HCT116 (cell line): Measurements from ENCODE around the gene RPL13A. TPM values are rescaled to one million over a fixed set of nuclear protein-coding genes. Genes with fewer than 3 reads are reported as not detected.
A peak's percentile ranks its signal among the peaks of the same experiment; 100 is the strongest.

Experiments used
- ATAC-seq: fragments of 200-7000 bp; cut with Tn5 transposase; 2 replicates; pipeline ENCODE4 v1.9.1; 2020; ENCODE audit warnings: mild to moderate bottlenecking, moderate library complexity
- BruUV-seq: library from RNA; stranded (reverse); fragments of 400-500 nt; replicated peaks from 2 replicates; lab custom pipeline; 2021; lab: Mats Ljungman, UMichigan
- CTCF ChIA-PET: fragments of 300-600 bp; sonication (Branson Sonifier 250); formaldehyde crosslinking; loops from one replicate; lab custom pipeline; 2021; ENCODE audit warnings: antibody characterized with exemption; lab: Charles Lee
- POLR2A ChIA-PET: fragments of 300-600, 350-600 bp; sonication (Branson Sonifier 250); formaldehyde crosslinking; loops from one replicate; lab custom pipeline; 2021; ENCODE audit warnings: antibody characterized with exemption; lab: Charles Lee
- RAD21 ChIA-PET, 2 experiments: fragments of 300-600 bp; sonication (Branson Sonifier 250); formaldehyde crosslinking; loops; one replicate each; lab custom pipeline; 2023; ENCODE audit warnings: low total read pairs in 2 of 2; ENCODE audit not compliant: uncharacterized antibody in 2 of 2, unreplicated experiment in 2 of 2, low non-redundant PET in 1 of 2; lab: Charles Lee
- DNase-seq: peaks from one replicate; pipeline ENCODE4 v3.0.0-alpha.2; 2010; ENCODE audit warnings: low read depth, low spot score
- H2AFZ ChIP-seq: fragments of 200-600 bp; shearing (Covaris generic), sonication (generic); 2 replicates; pipeline ENCODE4 v1.6.1; 2017; ENCODE audit warnings: low read depth, mixed run types, mixed read lengths, antibody characterized with exemption, low read length; ENCODE audit not compliant: poor library complexity, severe bottlenecking
- H3K27ac ChIP-seq: 2 replicates; pipeline ENCODE4 v1.5.1; 2012; ENCODE audit warnings: low read depth, low read length
- H3K27me3 ChIP-seq: fragments of 200-600 bp; sonication (generic); 2 replicates; pipeline ENCODE4 v1.6.1; 2016; ENCODE audit warnings: mixed run types, low read length, mixed read lengths; ENCODE audit not compliant: insufficient read depth
- H3K36me3 ChIP-seq, 2 experiments: fragments of 200-500 bp in 1 of 2; fragments of 200-600 bp in 1 of 2; sonication (Bioruptor generic) in 1 of 2; sonication (generic) in 1 of 2; 2 replicates each; pipeline versions ENCODE4 v1.5.1 to v1.6.1; 2014 to 2016; ENCODE audit warnings: low read length in 2 of 2, inconsistent platforms in 1 of 2, mixed read lengths in 1 of 2, mixed run types in 1 of 2; ENCODE audit not compliant: insufficient read depth in 2 of 2, control insufficient read depth in 1 of 2
- H3K4me1 ChIP-seq, 2 experiments: fragments of 200-600 bp in 1 of 2; sonication (generic) in 1 of 2; 2 replicates each; pipeline versions ENCODE4 v1.5.1 to v1.6.1; 2012 to 2017; ENCODE audit warnings: low read length in 2 of 2, inconsistent platforms in 1 of 2, mild to moderate bottlenecking in 1 of 2, mixed read lengths in 1 of 2, mixed run types in 1 of 2, moderate library complexity in 1 of 2; ENCODE audit not compliant: insufficient read depth in 2 of 2, control insufficient read depth in 1 of 2
- H3K4me2 ChIP-seq: fragments of 200-600 bp; sonication (generic); 2 replicates; pipeline ENCODE4 v1.6.1; 2017; ENCODE audit warnings: mixed run types, low read length, mixed read lengths
- H3K4me3 ChIP-seq, 2 experiments: fragments of 200-600 bp in 1 of 2; sonication (generic) in 1 of 2; replicated peaks in 1 of 2; 2 replicates each; pipeline ENCODE4 v1.5.1; 2011 to 2016; ENCODE audit warnings: low read length in 2 of 2, control low read depth in 1 of 2, low read depth in 1 of 2, mild to moderate bottlenecking in 1 of 2, mixed read lengths in 1 of 2, mixed run types in 1 of 2
- H3K79me2 ChIP-seq: fragments of 200-600 bp; sonication (generic); 2 replicates; pipeline ENCODE4 v1.6.1; 2017; ENCODE audit warnings: mild to moderate bottlenecking, mixed run types, low read length, moderate library complexity, mixed read lengths; ENCODE audit not compliant: insufficient read depth
- H3K9ac ChIP-seq: fragments of 200-600 bp; sonication (generic); 2 replicates; pipeline ENCODE4 v1.6.1; 2016; ENCODE audit warnings: low read length, mixed read lengths
- H3K9me2 ChIP-seq: fragments of 200-600 bp; sonication (generic), shearing (Covaris generic); 2 replicates; pipeline ENCODE4 v1.6.1; 2017; ENCODE audit warnings: mixed run types, mild to moderate bottlenecking, moderate library complexity; ENCODE audit not compliant: insufficient read depth
- H3K9me3 ChIP-seq, 2 experiments: fragments of 200-500 bp in 1 of 2; fragments of 200-600 bp in 1 of 2; sonication (Bioruptor generic) in 1 of 2; sonication (generic) in 1 of 2; 2 replicates each; pipeline ENCODE4 v1.6.1; 2014 to 2017; ENCODE audit warnings: low read length in 2 of 2, mixed read lengths in 2 of 2, inconsistent platforms in 1 of 2, low read depth in 1 of 2, mild to moderate bottlenecking in 1 of 2, mixed run types in 1 of 2, moderate library complexity in 1 of 2; ENCODE audit not compliant: control insufficient read depth in 1 of 2, insufficient read depth in 1 of 2
- H4K20me1 ChIP-seq: fragments of 200-600 bp; sonication (generic), shearing (Covaris generic); 2 replicates; pipeline ENCODE4 v1.6.1; 2017; ENCODE audit warnings: mixed run types, mild to moderate bottlenecking, moderate library complexity; ENCODE audit not compliant: insufficient read depth
- ATF3 ChIP-seq: IDR thresholded peaks from 2 replicates; pipeline ENCODE4 v1.6.1; 2012
- CBX3 ChIP-seq: IDR thresholded peaks from 2 replicates; pipeline ENCODE4 v1.6.1; 2012; ENCODE audit warnings: low read depth
- CTCF ChIP-seq, 3 experiments: fragments of 200-600 bp in 1 of 3; sonication (generic) in 1 of 3; IDR thresholded peaks in 2 of 3; conservative IDR thresholded peaks in 1 of 3; 2 replicates each; pipeline ENCODE4 v1.5.1; 2012 to 2017; ENCODE audit warnings: low read depth in 2 of 3, low read length in 2 of 3, antibody characterized with exemption in 1 of 3, borderline replicate concordance in 1 of 3, control low read depth in 1 of 3, mild to moderate bottlenecking in 1 of 3, mixed read lengths in 1 of 3, mixed run types in 1 of 3, moderate library complexity in 1 of 3; ENCODE audit not compliant: insufficient read depth in 1 of 3
- EGR1 ChIP-seq: IDR thresholded peaks from 2 replicates; pipeline ENCODE4 v1.6.1; 2012; ENCODE audit warnings: low read depth
- ELF1 ChIP-seq: IDR thresholded peaks from 2 replicates; pipeline ENCODE4 v1.6.1; 2012; ENCODE audit warnings: low read depth, borderline replicate concordance
- EZH2phosphoT487 ChIP-seq: fragments of 200-600 bp; IDR thresholded peaks from 2 replicates; pipeline ENCODE4 v1.6.1; 2018; ENCODE audit warnings: antibody characterized with exemption, borderline replicate concordance
- JUND ChIP-seq: IDR thresholded peaks from 2 replicates; pipeline ENCODE4 v1.6.1; 2012
- MAX ChIP-seq: IDR thresholded peaks from 2 replicates; pipeline ENCODE4 v1.6.1; 2012
- POLR2A ChIP-seq: IDR thresholded peaks from 2 replicates; pipeline ENCODE4 v1.7.0; 2011; ENCODE audit warnings: borderline replicate concordance; ENCODE audit not compliant: insufficient read depth, insufficient read length; ENCODE audit errors: extremely low read depth
- POLR2AphosphoS5 ChIP-seq: IDR thresholded peaks from 2 replicates; pipeline ENCODE4 v1.6.1; 2011; ENCODE audit warnings: mild to moderate bottlenecking, low read depth, low read length, moderate library complexity
- RAD21 ChIP-seq: IDR thresholded peaks from 2 replicates; pipeline ENCODE4 v1.6.1; 2012; ENCODE audit warnings: low read depth, mild to moderate bottlenecking
- REST ChIP-seq: IDR thresholded peaks from 2 replicates; pipeline ENCODE4 v1.6.1; 2012; ENCODE audit warnings: low read depth
- SIN3A ChIP-seq: IDR thresholded peaks from 2 replicates; pipeline ENCODE4 v1.6.1; 2012; ENCODE audit warnings: low read depth
- SP1 ChIP-seq: IDR thresholded peaks from 2 replicates; pipeline ENCODE4 v1.6.1; 2012; ENCODE audit warnings: low read depth
- SRF ChIP-seq: IDR thresholded peaks from 2 replicates; pipeline ENCODE4 v1.6.1; 2012; ENCODE audit warnings: low read depth
- YY1 ChIP-seq: IDR thresholded peaks from 2 replicates; pipeline ENCODE4 v1.6.1; 2011; ENCODE audit warnings: low read length, low read depth, moderate library complexity, mild to moderate bottlenecking; ENCODE audit not compliant: insufficient replicate concordance; ENCODE audit errors: extremely low read depth
- ZBTB33 ChIP-seq: IDR thresholded peaks from 2 replicates; pipeline ENCODE4 v1.6.1; 2011; ENCODE audit warnings: mild to moderate bottlenecking, low read length, moderate library complexity; ENCODE audit not compliant: insufficient replicate concordance; ENCODE audit errors: extremely low read depth
- intact Hi-C: fragments of 100-400 bp; cut with micrococcal nuclease; formaldehyde crosslinking; loops from 2 replicates; pipeline ENCODE4 v1.10.0; 2022
- total RNA-seq: library from RNA; stranded (reverse); gene quantifications from one replicate; pipeline ENCODE4 v1.2.1, GENCODE V29; 2021; ENCODE audit not compliant: unreplicated experiment

The RPL13A gene
- total RNA-seq, 1 experiment from 2014 or later, result 3,719 TPM

GRCh38 chr19:49498475-49498874 is 11.1 kb downstream of the RPL13A start:
- H3K9ac ChIP-seq, result 0 out of 2 replicates have a peak overlapping the region, but pooled peaks have one; percentile 14
- peaks cover 33% of the 10 kb centered on the region for H3K79me2 ChIP-seq
- H3K9me3 ChIP-seq, result no peaks in the 10 kb centered on the region
- H3K4me1 ChIP-seq, result peaks cover 16 to 57% of the 10 kb centered on the region in 2 experiments
- H3K36me3 ChIP-seq, result peaks cover 13 to 28% of the 10 kb centered on the region in 2 experiments
- POLR2A ChIA-PET, result no interaction called here
- BruUV-seq, result no TSS peak
- DNase-seq, result no peak
- H4K20me1 ChIP-seq, result peaks cover 14% of the 10 kb centered on the region; the same call in 1 of the 2 replicates
- CTCF ChIA-PET, result no interaction called here
- no peak overlapping the region for H3K4me3 ChIP-seq
- intact Hi-C loops, result no loop called here
- TF ChIP-seq REST (no peak), POLR2AphosphoS5 (no peak), SIN3A (no peak), SRF (no peak), MAX (no peak), ZBTB33 (no peak), SP1 (no peak), YY1 (no peak), EZH2phosphoT487 (no peak), JUND (no peak), CTCF (IDR thresholded peaks at IDR 0.05 in 2 of 3, conservative IDR thresholded peaks at IDR 0.05 in 1 of 3; ENCODE audit: borderline replicate concordance in 1 of 3, insufficient read depth in 1 of 3, low read depth in 2 of 3, low read length in 2 of 3) (no peak), RAD21 (no peak), ATF3 (no peak), CBX3 (no peak), ELF1 (no peak), POLR2A (no peak), EGR1 (no peak)
- H3K9me2 ChIP-seq, result no peaks in the 10 kb centered on the region
- peak overlapping the region; percentile 85 for H3K4me2 ChIP-seq
- H2AFZ ChIP-seq, result no peak overlapping the region
- RAD21 ChIA-PET, result no interaction called here
- H3K27ac ChIP-seq, result peak overlapping the region; percentile 40
- no peaks in the 10 kb centered on the region for H3K27me3 ChIP-seq
- ATAC-seq, result no peak
